GDM1 (cell line): Measurements from ENCODE around the gene INHA.

ENCODE experiments used
- DNase-seq: peaks from one replicate; lab custom pipeline; 2025; lab: John Stamatoyannopoulos, UW

The INHA gene

DNA sequence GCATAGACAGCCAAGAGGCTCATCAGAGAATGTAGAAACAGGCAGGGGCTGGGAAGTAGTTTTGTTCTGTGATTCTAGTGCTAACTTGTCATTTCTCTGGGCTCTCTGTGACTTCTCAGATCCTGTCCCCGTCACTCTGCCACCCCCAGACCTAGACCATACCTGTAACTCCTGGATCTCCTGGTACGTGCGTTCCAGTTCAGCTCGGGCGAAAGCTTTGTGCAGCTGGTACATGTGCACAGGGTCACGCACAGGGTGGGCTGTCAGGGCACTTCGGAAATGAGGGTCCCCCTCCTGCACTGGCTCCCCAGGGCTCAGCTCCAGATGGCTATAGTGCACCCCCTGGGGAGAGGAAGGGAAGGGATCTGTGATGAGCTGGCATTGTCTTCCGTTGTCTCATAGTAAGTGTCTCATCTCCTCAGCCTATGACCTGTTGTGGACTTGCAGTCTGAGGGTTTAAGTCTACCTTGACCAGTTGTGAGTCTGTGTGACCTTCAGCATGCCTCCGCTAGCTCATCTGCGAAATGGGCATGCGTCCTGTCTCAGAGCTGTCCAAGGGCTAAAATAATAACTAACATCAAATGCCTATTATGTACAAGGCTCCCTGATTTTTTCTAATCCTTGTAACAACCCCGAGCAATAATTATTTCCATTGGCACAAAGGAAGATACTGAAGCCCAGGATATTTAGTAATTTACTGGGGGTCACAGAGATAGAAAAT is 31.2 kb upstream of the INHA start:
- DNase-seq: no peak

DNA sequence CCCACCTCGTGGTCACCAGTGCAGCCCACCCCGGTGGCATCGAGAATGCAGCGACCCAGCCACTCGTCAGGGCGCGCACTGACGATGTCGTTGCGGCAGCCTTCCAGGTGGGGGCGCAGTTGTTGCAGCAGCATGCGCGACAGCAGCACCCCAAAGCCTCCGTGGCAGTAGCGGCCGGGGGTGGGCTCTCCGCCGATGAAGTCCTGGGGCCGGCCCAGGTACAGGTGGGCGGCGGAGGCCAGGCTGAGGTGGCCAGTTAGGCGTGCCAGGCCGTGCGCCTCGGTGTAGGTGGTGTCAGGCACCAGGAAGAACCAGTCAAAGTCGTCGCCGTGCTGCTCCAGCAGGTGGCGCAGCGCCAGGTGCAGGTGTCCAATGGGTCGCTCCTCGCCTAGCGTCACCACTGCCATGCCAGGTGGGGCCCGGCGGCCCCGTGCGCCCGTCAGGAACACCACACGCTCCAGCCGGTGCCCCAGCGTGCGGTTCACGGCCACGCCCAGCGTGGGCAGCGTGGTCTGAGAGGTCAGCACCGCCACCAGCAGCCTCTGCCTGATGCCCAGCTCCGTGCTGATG is 30.4 kb upstream of the INHA start:
- DNase-seq: peak; percentile 80

DNA sequence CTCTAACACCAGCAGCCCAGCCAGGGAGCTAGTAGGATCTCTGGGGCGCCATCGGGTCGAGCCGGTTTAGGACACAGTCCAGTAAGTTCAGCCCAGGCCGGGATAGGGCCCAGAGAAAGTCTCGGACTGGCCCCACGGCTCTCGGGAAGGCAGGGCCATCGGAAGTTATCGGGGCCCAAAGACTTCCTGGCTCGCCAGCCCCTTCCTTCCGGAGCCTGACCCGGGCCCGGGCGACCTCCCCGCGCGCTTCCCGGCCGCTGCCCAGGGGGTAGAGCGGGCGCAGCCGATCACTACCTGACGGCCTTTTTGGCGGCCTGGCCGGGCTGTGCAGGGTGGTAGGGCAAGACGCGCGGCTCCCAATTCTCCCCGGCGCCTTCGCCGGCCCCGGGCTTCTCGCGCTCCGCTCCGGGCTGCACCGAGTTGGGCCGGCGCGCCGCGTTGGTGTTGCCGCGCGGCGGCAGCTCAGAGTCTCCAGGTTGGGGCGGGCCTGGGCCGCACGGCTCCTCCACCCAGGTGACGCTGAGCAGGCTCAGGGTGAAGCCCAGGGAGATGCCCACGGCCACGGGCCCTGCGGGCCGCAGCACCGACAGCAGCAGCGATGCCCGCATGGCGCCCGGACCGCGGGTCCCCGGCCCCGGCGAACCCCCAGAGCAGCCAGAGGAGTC is 29.0 kb upstream of the INHA start:
- DNase-seq: no peak

DNA sequence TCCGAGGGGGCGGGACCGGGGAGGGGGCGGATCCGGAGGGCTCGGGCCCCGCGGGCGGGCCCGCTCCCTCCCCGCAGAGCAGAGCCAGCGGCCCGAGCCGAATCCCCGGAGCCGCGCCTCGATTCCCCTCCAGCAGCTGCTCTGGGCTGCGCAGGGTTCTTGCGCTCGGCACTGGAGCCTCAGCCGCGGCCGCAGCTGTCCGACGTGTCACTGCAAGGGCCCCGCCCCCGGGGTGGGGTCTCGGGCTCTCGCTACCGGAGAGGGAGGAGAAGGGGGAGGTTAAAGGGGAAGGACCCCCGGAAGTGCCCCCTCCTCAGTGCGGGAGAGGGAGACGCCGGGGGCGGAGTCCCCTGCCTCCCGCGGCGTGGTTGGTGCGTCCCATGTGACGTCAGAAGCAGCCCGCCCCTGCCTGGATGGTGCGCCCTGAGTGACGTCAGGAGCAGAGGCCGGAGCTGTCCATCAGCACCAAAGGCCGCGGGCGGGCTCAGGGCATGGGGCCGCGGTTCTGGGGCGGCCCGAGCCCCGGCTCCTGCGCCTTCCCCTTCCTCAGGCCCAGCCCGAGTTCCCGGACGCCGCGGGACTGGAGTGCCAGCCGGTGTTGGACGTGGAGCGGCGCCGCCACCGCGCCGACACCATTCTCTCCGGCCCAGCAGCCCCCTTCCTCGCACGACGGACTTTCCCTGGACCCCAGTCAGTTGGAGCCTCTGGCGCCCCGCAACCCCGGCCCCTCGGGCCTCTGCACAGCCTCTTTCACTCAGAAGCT is 28.3 kb upstream of the INHA start, which contains the start of the genes CHPF and TMEM198:
Gene CHPF, minus strand, starts transcription at position 214 of the 763 bp plus-strand sequence. CDS start 271 bp downstream, outside the sequence.
Gene TMEM198, plus strand, starts transcription at position 433 of the 763 bp plus-strand sequence. CDS start 700 bp downstream, outside the sequence.
- DNase-seq: peak; percentile 93

DNA sequence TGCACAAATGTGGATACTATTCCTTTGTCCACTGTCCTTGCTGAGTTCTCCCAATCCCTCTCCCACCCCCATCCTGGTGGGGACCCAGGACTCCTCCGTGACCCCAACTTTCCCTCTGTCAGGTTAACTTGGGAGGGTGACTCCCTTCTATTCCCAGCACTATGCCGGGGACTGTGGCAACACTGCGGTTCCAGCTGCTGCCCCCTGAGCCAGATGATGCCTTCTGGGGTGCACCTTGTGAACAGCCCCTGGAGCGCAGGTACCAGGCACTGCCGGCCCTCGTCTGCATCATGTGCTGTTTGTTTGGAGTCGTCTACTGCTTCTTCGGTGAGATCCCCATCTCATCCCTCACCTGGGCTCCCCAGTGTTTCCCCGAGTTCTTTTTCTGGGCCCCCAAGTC is 27.5 kb upstream of the INHA start:
- DNase-seq: no peak

DNA sequence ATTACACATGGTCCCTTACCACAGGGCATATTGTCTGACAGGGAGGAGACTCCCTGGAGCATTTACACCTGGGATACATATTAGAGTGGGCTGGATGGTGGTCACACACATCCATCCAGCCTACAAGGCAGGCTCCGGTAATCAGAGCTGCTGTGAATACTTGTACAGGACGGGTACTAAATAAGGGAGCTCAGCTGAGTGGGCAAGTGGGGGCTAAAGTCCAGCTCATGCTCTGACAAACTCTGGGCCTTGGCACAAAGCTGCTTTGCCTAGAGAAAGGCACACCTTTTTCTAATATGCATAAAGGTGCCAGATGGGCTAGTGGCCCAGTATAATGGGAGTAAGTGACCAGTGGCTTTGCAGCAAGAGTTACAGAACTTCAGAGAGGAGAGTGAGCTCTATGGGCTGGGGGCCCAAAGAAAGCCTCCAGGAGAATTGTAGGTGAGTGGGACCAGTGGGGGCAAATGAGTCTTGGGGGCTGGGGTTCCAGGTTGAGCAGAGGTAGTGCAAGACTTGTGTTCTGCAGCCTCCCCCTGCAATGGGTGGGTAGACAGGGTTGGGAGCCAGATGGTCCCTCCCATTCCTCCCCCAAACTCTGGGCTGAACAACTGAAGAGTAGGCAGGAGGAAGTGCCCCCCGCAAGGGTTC is 26.7 kb upstream of the INHA start:
- DNase-seq: no peak

DNA sequence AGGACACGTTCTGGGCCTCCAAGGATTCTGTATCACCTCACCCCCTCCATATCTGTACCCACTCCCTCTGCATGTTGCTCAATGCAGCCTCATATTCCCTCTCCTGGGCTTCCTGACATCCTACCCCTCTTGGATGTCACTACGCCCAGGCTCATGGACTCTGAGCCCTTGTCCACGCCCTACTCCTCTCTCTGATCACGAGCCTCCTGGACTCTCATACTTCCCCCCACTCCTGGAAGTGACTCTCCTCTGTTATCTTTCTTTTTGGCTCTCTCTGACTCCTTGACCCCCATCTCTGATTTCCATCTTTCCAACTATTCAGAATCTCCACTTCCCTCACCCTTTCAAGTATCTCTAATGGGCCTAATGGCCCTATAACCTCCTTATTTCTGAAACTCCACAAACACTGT is 26.2 kb upstream of the INHA start:
- no peak for DNase-seq

DNA sequence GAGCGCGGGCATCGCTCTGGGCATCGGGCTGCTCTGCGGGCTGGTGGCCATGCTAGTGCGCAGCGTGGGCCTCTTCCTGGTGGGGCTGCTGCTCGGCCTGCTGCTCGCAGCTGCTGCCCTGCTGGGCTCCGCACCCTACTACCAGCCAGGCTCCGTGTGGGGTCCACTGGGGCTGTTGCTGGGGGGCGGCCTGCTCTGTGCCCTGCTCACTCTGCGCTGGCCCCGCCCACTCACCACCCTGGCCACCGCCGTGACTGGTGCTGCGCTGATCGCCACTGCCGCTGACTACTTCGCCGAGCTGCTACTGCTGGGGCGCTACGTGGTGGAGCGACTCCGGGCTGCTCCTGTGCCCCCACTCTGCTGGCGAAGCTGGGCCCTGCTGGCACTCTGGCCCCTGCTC is 24.5 kb upstream of the INHA start:
- DNase-seq: no peak

DNA sequence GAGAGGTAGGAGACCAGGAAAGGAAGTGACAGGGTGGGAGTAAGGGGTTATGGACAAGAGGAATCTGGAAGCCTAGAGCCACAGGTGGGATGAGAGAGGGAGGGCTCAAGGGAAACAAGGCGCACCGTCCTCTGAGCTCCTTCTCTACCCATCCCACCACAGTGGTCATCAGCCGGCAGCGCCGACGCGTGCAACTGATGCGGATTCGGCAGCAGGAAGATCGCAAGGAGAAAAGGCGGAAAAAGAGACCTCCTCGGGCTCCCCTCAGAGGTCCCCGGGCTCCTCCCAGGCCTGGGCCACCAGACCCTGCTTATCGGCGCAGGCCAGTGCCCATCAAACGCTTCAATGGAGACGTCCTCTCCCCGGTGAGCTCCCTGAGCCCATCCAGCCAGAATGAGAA is 23.1 kb upstream of the INHA start:
- no peak for DNase-seq

DNA sequence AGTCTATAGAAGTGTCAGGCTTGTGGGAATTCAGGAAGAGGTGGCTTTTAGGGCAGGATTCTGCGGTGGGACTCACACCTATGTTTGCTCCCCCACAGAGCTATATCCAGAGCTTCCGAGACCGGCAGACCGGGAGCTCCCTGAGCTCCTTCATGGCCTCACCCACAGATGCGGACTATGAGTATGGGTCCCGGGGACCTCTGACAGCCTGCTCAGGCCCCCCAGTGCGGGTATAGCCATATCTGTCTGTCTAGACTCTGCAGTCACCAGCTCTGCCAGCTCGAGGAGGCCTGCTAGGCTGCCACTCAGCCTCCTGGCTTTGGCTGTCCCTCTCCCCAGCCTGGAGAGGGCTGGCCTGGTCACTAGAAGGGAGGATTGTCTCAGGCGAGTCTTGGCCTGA is 22.5 kb upstream of the INHA start:
- DNase-seq: no peak

DNA sequence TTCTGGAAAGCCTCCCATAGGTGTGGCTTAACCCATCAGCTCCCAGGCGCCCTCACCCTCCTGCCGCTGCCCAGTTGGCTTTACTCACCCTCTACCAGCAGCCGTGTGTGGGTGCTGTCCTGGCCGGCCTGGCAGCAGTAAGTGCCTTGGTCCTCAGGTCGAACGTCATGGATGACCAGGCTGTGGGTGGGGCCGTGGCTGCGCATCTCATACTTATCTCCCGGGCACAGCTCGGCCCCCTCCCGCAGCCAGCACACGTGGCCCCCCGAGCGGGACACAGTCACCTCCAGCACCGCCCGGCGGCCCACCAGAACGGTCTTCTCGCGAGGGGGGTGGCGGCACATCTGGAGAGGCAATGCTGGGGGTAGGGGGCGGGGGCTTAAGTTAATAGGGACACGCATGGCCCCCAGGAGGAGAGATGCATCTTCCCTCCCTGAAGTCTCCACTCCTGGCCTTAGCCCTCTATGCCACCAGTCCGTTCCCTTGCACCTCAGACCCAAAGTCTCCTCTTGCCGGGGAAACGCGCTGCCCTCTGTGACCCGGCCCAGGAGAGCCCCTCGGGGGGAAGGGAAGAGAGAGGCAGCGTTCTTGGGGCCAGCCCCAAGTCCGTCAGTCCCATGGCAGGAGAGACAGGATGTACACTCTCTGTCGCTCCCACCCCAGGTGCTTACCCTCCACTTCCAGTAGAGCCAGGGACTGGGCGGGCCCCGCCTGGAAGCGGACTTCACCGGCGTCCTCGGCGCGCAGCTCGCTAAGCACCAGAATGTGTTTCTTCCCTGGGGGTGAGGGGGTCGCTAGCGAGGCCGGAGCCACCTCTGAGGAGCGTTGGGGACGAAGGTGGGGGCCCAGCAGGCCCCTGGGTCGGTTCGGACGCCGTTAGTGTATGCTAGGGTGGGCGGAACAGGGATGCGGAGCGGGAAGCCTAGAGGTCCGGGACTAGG is 20.4 kb upstream of the INHA start:
- no peak for DNase-seq

DNA sequence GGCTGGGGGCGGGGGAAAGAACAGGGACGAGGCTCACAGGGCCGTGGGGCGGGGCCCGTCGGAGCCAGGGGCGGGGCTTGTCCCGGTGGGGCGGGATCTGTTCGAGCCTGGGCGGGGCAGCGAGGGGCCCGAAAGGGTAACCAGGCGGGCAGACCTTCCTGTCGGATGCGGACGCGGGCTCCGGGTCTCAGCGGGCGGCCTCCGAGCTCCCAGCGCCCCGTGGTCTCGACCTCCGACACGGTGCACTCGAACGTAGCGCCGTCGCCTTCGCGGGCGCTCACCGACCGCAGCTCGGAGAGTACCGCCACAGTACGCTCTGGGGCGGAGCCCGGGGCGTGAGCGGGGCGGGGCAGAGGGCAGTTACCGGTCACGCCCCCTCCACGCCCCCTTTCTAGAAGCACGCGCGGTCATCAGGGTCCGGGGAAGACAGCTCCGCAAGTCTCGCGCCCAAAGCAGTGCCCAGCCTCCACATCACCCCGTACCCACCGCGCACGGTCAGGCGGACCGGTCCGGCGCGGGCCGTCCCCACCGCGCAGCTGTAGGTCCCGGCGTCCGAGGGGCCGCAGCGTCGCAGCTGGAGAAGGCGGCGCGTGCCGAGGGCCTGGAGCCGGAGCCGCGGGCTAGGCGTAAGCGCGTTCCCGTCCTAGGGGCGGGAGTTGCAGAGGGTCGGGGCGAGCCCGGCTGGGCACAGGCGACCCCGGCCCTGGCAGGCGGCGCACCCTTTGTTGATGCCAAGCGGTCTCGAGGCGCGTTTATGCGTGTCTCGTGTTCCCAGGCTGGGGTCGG is 19.5 kb upstream of the INHA start:
- peak; percentile 54 for DNase-seq

DNA sequence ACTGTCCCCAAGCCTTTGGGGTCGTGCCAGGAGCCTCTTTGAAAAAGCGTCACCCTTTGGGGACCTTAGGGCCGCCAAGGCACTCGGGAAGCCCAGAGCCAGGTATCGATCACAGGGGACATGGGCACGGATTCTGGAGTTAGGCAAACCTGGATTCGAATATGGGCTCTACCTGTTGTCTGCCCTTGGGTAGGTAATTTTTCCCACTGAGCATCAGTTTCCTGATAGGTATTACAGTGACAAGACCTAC is 19.0 kb upstream of the INHA start:
- no peak for DNase-seq

DNA sequence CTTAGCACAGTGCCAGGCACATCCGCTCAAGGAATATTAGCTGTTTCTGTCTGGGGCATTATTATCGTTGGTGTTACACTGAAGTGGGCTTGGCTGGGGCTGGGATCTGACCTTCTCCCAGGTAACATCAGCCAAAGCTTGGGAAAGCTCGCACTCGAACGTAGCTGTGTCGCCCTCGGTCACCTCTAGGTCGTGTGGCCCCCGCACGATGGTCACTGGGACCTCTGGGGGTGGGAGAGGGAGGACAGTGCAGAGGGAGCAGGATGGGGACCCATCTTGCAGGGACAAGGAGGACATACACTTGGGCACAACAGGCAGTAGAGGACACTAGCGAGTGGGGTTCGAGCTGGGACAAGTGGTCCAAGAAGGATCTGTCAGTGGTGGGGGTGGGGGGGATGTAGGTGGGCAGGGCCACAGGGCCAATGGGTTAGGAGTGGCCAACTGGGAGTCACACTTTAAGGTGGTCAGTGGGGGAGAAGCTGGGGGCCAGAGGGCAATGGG is 18.6 kb upstream of the INHA start:
- DNase-seq: no peak

DNA sequence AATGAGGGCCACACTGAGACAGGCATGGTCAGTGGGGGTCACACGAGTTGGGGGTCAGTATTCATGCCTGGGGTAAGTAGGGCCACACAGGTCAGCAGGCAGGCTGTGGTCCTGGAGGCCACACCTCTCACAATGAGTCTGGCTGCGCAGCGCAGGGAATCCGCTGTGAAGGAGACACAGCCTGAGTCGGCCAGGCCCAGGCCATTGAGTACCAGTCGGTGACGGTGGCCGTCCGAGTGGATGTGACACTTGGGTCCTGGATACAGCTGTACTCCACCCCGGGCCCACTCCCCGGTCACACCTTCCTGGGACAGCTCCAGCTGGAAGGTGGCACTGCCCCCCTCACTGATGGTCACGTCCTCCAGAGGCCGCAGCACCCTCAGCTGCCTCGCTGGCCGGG is 17.8 kb upstream of the INHA start:
- DNase-seq: no peak

DNA sequence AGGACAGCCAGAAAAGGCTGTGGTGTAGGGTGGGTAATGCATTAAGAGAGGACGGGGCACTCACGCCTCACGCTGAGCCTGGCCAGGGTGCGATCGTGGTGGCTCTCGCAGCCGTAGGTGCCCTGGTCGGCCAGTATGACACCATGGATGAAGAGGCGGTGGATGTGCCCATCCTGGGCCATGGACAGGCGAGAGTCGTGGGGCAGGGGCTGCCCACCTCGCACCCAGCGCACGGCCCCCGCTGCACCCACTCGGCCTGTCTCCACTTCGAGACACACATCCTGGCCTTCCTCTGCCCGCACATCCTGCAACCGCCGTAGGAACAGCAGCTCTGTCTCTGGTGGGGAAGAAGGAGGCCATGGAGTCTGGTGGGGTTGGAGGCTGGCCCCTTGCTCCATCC is 16.2 kb upstream of the INHA start:
- no peak for DNase-seq

DNA sequence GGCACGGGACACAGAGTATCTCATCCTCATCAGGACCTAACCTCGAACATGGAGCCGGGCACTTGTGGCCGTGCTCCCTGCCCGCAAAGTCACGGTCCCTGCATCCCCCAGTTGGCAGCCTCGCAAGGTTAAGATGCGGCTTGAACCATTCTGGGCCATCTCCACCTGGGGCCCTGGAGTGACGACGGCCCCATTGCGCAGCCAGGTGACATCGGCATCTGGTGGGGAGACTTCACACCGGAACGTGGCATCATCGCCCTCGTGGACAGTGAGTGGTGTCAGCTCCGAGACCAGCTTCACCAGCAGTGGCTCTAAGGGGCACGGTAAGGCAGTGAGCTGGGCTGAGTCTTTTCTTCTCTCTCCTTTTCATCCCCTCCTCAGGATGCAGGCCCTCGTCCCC is 15.7 kb upstream of the INHA start:
- no peak for DNase-seq

DNA sequence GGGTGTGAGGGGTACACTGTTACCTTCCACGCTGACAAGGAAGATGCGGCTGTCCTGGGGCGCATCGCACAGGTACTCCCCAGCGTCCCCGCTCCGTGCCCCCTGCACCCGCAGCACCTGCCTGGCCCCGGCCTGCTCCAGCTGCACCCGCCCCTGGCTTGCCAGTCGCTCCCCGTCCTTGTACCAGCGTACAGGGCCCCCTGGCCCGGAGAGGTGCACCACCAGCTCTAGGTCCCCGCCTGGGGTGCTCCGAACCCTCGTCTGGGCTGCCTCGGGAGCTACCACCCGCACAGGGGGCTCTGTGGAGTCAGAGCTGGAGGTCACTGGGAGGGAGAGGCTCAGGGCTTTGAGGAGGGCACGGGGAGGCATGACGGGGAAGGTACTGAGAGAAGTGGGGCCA is 14.8 kb upstream of the INHA start:
- DNase-seq: no peak

DNA sequence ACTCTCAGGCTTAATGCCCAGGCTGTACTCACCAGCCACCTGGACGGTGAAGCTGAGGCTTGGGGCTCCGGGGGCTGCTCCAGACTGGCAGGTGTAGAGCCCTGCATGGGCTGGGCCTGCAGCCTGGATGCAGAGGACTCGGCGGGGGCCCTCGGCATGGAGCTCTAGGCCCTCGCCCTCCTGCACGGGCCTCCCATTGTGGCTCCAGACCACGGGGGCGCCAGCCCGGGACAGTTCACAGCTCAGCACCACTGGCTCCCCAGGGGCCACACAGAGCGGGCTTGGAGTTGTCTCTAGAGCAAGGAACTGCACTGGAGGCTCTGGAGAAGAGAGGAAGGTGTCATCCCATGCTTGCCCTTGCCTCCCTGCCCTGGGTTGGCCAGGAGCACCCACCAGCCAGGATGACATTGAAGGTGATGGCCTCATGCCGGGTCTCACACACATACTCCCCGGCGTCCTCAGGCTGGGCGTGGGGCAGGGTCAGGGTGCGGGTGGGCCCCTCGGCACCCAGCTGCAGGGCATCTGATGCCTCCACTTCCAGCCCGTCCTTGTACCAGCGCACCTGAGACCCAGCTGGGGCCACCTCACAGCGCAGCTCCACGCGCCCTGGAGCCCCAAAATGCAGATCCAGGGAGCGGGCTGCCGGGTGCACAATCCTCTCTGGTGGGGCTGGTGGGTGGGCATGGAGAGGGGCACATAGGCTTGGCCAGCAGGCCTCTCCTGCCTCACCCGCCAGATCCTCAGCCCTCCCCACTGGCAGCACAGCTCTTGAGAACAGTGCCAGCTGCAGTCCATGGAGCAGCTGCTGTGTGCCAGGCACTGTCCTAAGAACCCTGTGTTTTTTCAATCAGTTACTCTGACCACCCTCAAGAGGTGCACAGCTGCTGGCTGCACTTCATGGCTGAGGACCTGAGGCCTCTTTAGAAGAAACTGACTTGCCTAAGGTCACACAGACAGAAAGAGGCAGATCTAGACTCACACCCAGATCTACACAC is 14.0 kb upstream of the INHA start:
- DNase-seq: no peak
